ENCODE data around the gene EPB41.
"Not testable (repeated sequence)": the region's sequence is repeated elsewhere in the genome, so short reads cannot be mapped to it uniquely, and the experiment has no call there.

The EPB41 gene

GRCh38 chr1:28914228-28915030 lies at the start of gene EPB41:
Gene EPB41, plus strand, starts transcription at chr1:28914569. Its CDS starts 72,869 bp downstream, at chr1:28987438.
- DNase-seq (ENCODE audit: low read depth), result peak; percentile 92

- DNase-seq (ENCODE audit: low read depth), result no peak
Measured at GRCh38 chr1:28864695-28865094, 49.7 kb upstream of the EPB41 start.

- no peak for DNase-seq (ENCODE audit: low read depth)
Measured at GRCh38 chr1:28865997-28866650, 48.2 kb upstream of the EPB41 start.

- no peak for DNase-seq (ENCODE audit: low read depth)
Measured at GRCh38 chr1:28867850-28868249, 46.5 kb upstream of the EPB41 start.

GRCh38 chr1:28869952-28870351 lies 44.4 kb upstream of the EPB41 start:
- DNase-seq (ENCODE audit: low read depth), result no peak

GRCh38 chr1:28871631-28872401 lies 42.6 kb upstream of the EPB41 start:
- DNase-seq (ENCODE audit: low read depth), result no peak

- not testable (repeated sequence) for DNase-seq (ENCODE audit: low read depth)
Measured at GRCh38 chr1:28875134-28875533, 39.2 kb upstream of the EPB41 start.

GRCh38 chr1:28877132-28877781 lies 37.1 kb upstream of the EPB41 start:
- peak; percentile 68 for DNase-seq (ENCODE audit: low read depth)

- no peak for DNase-seq (ENCODE audit: low read depth)
Measured at GRCh38 chr1:28878796-28879195, 35.6 kb upstream of the EPB41 start.

GRCh38 chr1:28882009-28882628 lies 32.2 kb upstream of the EPB41 start:
- DNase-seq (ENCODE audit: low read depth), result peak; percentile 75

GRCh38 chr1:28883242-28883616 lies 31.1 kb upstream of the EPB41 start:
- DNase-seq (ENCODE audit: low read depth), result no peak

GRCh38 chr1:28885472-28885877 lies 28.9 kb upstream of the EPB41 start:
- no peak for DNase-seq (ENCODE audit: low read depth)

- DNase-seq (ENCODE audit: low read depth), result no peak
Measured at GRCh38 chr1:28885977-28886730, 28.2 kb upstream of the EPB41 start.

GRCh38 chr1:28886731-28887418 lies 27.5 kb upstream of the EPB41 start:
- DNase-seq (ENCODE audit: low read depth), result peak; percentile 86

GRCh38 chr1:28887419-28887834 lies 26.9 kb upstream of the EPB41 start:
- DNase-seq (ENCODE audit: low read depth), result peak; percentile 42

- DNase-seq (ENCODE audit: low read depth), result no peak
Measured at GRCh38 chr1:28887835-28888682, 26.3 kb upstream of the EPB41 start.

GRCh38 chr1:28888915-28889314 lies 25.5 kb upstream of the EPB41 start:
- DNase-seq (ENCODE audit: low read depth), result no peak

- DNase-seq (ENCODE audit: low read depth), result no peak
Measured at GRCh38 chr1:28889357-28889756, 25.0 kb upstream of the EPB41 start.

GRCh38 chr1:28890435-28890834 lies 23.9 kb upstream of the EPB41 start:
- no peak for DNase-seq (ENCODE audit: low read depth)

All from activated T-cell treated with anti-CD3 and anti-CD28 coated beads for 1 hour (primary cell).